Endothelial cell of umbilical vein (primary cell): Measurements from ENCODE around the gene SEZ6.

Source experiments
- CTCF ChIP-seq, 2 donors: IDR thresholded peaks; 1 replicate in 1 of 2; 2 replicates in 1 of 2; pipeline ENCODE4 v1.5.1; 2011; ENCODE audit warnings: low read length in 2 of 2, mild to moderate bottlenecking in 2 of 2, moderate library complexity in 2 of 2, control low read depth in 1 of 2, inconsistent platforms in 1 of 2, low read depth in 1 of 2; ENCODE audit not compliant: insufficient read depth in 1 of 2; ENCODE audit errors: extremely low read depth in 1 of 2
- MYC ChIP-seq: IDR thresholded peaks from one replicate; pipeline ENCODE4 v1.6.1; 2011; ENCODE audit warnings: mild to moderate bottlenecking, low read depth, low read length
- POLR2A ChIP-seq: IDR thresholded peaks from 2 replicates; pipeline ENCODE4 v1.6.1; 2012; ENCODE audit warnings: low read depth, mild to moderate bottlenecking, control low read depth, low read length
- POLR2AphosphoS5 ChIP-seq: IDR thresholded peaks from 2 replicates; pipeline ENCODE4 v1.6.1; 2012; ENCODE audit warnings: low read depth, mild to moderate bottlenecking, control low read depth, low read length, moderate library complexity; ENCODE audit not compliant: insufficient read depth

DNA sequence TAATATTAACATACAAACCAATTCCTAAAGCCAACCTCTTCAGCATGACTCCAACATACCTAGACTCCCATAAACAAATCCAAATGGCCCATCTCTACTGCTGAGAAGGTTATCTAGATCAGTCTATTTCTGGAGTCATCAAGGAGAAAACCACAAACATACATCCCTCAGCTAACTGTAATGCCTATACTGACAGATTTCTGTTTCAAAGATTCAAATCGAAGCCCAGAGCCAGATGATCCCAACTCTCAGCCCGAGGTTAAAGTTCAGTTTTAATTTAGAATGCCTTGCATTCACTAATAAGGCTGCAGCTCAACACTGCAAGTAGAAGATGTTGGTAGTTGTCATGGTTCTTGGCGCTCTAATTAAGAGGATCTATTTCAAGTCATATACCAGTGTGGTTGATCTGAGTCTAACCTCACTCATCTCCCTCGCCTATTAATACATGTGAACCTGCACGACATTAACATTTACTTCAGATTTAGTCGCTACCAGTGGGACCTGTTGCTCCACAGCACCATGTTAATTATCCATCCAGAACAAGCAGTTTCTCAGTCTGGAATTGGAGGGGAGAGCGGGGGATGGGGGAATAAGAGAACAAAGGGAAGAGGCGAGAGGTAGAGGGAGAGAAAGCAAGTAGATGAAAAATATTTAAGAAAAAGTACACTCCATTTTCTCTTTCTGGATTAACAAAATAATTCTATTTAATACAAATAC lies 69.9 kb downstream of the SEZ6 start:
- no peak for TF ChIP-seq POLR2A
- no peak for TF ChIP-seq MYC
- no peak for TF ChIP-seq CTCF (IDR thresholded peaks at IDR 0.05; ENCODE audit: extremely low read depth in 1 of 2, insufficient read depth in 1 of 2, low read depth in 1 of 2, low read length in 2 of 2)
- no peak for TF ChIP-seq POLR2AphosphoS5
